HG03558 (cell line): ENCODE measurements around the gene R3HDM2.

ENCODE experiments used
- ATAC-seq: cut with Tn5 transposase; IDR thresholded peaks from one replicate; pipeline ENCODE4 v1.9.1; 2021; ENCODE audit warnings: moderate number of reproducible peaks; ENCODE audit not compliant: unreplicated experiment; ENCODE audit errors: extremely low read depth

The R3HDM2 gene

DNA sequence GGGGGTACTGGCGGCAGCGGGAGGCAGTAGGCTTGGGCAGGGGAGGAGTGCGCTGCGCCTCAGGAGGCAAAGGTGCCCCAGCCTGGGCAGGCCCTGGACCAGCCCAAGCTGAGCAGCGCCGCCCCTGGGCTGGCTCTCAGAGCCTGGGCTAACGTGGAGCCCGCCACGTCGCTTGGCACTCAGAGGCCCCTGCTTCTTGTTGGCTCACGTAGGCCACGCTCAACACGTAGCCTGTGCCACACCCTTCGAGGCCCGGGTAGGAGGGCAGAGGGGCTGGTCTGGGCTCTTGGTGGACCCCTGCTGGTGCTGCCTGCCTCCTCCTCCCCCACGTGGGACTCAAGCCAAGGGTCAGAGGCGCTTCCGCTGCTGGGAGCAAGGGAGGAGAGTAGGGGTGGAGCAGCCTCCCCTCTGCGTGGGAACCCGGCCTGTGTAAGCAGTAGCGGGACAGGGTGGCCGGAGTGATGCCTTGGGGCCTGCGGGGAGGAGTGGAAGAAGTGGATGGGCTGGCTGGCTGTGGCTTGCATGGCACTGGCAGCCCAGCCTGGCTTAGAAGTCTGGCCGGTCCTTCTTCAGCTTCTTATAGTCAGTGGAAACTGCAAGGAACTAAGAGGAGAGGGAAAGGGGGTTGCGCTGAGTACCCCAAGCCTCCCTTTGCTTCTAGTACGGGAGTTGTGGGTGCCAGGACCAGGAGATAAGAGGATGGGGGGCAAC is 195.7 kb downstream of the R3HDM2 start:
- ATAC-seq = no peak

DNA sequence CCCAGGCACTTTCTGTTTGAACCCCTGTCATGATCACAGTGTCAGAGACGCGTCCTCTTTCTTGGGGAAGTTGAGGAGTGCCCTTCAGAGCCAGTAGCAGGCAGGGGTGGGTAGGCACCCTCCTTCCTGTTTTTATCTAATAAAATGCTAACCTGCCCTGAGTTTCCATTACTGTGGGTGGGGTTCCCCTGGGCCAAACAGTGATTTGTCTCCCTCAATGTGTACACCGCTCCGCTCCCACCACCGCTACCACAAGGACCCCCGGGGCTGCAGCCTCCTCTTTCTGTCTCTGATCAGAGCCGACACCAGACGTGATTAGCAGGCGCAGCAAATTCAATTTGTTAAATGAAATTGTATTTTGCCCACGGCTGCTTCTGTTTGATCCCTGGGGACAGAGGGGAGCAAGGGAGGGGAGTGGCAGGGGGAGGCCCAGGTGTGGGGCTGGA is 196.2 kb downstream of the R3HDM2 start:
- no peak for ATAC-seq

GRCh38 chr12:57234233-57234570 is 196.6 kb downstream of the R3HDM2 start:
- ATAC-seq = no peak

DNA sequence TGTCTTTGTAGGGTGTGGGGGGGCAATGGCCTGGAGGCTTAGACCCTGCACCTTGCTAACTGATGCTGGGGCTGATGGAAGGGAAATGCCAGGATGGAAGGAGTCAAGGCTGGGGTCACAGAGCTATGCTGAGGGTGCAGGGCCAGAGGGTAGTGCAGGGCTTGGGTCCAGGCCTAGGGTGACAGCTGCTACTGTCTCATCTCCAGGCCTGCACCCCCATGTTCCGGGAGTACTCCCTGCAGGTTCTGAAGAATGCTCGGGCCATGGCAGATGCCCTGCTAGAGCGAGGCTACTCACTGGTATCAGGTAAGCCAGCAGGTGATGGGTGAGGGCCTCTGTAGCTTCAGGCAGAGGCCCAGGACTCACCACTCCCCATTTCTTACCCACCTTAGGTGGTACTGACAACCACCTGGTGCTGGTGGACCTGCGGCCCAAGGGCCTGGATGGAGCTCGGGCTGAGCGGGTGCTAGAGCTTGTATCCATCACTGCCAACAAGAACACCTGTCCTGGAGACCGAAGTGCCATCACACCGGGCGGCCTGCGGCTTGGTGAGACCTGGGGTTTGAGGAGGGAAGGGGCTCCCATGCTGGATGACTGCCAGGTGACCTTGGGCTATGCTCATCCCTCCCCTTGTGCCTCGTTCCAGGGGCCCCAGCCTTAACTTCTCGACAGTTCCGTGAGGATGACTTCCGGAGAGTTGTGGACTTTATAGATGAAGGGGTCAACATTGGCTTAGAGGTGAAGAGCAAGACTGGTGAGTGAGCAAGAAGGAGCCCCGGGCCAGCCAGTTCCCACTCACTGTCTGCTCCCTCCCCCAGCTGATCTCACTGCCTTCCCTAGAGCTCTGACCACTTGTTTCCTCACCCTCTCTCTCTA is 197.2 kb downstream of the R3HDM2 start:
- no peak for ATAC-seq

DNA sequence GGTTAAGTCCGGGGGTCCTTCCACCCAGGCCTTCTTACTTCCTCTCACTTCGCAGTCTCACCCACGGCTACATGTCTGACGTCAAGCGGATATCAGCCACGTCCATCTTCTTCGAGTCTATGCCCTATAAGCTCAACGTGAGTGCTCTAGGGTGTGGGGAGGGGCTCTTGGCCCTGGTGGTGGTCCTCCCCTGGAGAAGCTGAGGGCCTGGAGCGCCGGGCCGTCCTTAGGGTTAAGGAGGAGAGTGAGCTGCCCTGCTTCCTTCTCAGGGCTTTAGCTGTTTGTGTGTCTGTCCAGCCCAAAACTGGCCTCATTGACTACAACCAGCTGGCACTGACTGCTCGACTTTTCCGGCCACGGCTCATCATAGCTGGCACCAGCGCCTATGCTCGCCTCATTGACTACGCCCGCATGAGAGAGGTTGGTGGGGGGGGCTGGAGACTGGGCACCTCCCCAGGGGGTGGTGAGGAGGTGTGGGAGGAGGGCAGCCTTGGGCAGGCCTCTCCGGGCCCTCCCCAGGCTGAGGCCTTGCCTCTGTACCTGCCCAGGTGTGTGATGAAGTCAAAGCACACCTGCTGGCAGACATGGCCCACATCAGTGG is 198.6 kb downstream of the R3HDM2 start:
- ATAC-seq = no peak

DNA sequence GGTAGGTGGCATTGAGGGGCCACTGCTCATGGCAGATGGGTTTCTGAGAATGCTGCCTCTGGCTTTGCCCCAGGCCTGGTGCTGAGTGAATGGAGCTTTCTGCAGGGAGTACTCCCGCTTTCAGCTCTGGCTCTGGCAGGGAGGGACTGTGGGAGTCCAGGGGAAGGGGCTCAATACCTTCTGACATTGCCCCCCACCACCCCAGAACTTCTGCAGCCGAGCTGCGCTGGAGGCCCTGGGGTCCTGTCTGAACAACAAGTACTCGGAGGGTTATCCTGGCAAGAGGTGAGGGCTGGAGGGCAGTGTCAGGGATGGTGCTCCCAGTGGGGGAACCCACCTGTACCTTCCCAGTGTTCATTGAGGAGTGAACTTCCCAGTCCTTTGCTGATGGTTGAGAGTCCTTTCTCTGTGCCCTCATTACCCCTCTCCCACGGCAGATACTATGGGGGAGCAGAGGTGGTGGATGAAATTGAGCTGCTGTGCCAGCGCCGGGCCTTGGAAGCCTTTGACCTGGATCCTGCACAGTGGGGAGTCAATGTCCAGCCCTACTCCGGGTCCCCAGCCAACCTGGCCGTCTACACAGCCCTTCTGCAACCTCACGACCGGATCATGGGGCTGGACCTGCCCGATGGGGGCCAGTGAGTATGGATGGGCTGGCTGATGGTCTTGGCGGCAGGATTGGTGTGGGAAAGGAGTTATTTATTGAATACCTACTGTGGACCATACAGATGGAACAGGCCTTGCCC is 199.4 kb downstream of the R3HDM2 start:
- no peak for ATAC-seq

GRCh38 chr12:57230381-57231155 is 200.3 kb downstream of the R3HDM2 start:
- no peak for ATAC-seq

DNA sequence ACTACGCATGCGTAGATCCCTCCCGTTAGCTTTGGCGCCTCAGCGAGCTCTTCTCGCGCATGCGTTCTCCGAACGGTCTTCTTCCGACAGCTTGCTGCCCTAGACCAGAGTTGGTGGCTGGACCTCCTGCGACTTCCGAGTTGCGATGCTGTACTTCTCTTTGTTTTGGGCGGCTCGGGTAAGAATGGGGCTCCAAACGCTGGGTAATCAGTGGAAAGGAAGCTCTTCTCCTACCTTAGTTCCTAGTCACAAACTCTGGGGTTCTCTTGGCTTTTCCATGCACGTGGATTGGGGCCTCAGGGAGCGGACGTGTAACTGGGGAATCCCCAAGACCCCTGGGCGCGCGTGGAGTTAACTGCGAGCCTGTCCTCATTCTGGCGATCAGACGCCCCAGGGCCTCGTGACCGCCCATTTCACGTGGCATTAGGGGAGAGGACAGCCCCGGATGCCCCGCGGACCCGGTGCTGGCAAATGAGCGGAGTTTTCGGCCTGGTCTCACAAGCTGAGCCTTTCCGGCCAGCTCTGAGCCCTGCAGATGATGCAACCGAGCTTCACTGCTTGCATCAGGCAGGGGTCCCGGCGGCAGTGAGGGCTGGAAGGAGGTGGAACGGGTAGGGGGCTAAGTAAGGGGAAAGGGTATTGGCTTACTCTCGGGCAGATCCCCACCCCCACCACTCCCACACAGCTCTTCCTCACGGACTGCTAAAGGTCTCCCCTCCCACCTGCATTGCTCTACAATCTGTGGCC is 201.0 kb downstream of the R3HDM2 start, which contains the start of gene SHMT2:
TSS of gene SHMT2 (plus strand) at position 78 of the 747 bp plus-strand sequence. CDS start at position 146, 68 bp downstream.
- ATAC-seq = no peak

DNA sequence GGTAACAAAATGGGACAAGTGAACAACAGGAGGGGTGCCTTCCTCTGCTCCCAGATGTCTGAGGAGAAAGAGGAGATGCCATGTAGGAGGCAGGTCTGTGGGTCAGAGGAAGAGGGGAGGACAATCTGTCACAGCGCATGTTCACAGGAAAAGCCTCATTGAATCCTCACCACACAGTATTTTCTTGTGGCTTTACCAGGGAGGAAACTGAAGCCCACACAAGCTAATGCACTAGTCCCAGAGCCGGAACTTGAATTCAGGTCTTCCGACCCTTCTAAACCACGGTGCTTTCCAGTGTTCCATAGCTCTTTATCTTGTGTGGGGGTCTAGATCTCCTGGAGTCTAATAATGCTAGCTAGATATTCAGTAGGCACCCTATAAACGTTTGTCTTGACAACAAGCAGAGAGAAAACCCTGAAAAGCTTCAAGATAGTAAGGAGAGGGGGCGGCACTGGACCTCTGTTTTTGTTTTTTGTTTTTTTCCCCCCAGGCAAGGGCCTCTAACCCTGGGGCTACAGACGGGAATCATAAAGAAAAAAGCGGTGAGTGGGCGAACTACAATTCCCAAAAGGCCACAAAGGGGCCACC is 201.7 kb downstream of the R3HDM2 start:
- ATAC-seq = no peak

GRCh38 chr12:57227315-57228115 is 203.3 kb downstream of the R3HDM2 start:
- ATAC-seq = no peak

DNA sequence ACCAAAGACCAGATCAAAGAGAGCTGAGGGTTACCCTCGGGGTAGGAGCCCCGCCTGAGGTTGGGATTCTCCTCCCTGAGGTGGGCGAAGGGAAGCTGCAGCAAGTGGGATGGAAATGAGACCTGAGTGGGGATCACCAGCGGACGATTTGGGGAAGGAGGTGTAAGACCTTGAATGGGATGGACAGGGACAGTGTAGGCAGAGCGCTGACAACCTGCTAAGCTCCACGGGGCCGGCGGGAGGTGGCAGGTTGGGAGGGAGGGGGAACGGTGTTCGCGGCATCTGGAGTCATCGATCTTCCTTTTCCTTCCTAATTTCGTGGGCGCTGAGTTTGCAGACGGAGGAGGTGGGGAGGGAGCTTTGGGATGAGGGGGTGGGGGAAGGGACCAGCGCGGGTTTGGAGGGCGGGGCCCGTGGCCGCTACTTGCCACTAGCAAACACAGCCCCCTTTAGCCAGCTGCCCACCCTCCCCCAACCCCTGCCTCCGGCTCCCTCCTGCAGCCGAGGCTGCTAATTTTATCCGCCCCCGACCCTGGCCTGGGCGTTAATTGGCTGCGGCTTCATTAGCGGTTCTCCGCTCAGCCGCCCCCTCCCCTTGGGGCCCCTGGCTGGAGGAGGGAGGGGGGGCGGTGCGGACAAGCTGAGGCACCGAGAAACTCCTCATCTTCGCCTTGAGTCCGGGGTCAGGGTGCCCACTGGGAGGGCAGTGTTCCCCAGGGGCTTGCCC is 204.1 kb downstream of the R3HDM2 start:
- ATAC-seq = no peak

GRCh38 chr12:57225680-57226210 is 205.1 kb downstream of the R3HDM2 start:
- no peak for ATAC-seq

DNA sequence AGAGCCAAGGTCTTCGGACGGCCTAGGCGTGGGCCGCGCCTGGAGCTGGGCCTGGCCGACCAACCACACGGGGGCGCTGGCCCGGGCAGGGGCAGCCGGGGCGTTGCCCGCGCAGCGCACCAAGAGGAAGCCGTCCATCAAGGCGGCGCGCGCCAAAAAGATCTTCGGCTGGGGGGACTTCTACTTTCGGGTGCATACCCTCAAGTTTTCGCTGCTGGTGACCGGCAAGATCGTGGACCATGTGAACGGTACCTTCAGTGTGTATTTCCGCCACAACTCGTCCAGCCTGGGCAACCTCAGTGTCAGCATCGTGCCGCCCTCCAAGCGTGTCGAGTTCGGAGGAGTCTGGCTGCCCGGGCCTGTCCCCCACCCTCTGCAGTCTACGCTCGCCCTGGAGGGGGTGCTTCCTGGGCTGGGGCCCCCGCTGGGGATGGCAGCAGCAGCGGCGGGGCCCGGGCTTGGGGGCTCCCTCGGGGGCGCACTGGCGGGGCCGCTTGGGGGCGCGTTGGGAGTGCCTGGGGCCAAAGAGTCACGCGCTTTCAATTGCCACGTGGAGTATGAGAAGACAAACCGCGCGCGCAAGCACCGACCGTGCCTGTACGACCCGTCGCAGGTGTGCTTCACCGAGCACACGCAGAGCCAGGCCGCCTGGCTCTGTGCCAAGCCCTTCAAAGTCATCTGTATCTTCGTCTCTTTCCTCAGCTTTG is 205.7 kb downstream of the R3HDM2 start:
- no peak for ATAC-seq

DNA sequence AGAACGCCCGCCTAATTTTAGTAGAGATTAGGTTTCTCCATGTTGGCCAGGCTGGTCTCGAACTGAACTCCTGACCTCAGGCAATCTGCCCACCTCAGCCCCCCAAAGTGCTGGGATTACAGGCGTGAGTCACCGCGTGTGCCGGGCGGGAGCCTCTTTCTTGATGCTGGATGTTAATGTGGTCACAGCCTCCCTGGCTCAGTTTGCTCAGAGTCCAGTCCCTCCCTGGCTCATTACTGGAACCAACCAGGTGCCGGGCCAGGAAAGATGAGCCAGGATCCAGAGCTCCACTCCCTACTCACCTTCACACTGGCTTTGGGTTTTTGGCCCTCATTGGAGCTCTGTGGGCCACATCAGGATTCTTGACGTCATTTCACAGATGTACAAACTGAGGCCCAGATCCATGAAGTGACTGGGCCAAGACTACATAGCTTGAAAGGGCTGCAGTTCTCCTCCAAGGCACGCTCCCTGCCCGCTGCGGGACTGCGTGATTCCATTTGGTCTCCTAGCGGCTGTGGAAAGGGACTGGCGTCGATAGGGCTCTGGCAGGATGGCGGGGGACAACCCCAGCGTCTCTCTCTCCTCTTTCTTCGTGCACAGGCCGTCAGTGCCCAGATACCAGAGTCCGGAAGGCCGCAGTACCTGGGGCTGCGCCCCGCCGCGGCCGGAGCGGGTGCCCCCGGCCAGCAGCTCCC is 206.4 kb downstream of the R3HDM2 start:
- ATAC-seq = no peak

DNA sequence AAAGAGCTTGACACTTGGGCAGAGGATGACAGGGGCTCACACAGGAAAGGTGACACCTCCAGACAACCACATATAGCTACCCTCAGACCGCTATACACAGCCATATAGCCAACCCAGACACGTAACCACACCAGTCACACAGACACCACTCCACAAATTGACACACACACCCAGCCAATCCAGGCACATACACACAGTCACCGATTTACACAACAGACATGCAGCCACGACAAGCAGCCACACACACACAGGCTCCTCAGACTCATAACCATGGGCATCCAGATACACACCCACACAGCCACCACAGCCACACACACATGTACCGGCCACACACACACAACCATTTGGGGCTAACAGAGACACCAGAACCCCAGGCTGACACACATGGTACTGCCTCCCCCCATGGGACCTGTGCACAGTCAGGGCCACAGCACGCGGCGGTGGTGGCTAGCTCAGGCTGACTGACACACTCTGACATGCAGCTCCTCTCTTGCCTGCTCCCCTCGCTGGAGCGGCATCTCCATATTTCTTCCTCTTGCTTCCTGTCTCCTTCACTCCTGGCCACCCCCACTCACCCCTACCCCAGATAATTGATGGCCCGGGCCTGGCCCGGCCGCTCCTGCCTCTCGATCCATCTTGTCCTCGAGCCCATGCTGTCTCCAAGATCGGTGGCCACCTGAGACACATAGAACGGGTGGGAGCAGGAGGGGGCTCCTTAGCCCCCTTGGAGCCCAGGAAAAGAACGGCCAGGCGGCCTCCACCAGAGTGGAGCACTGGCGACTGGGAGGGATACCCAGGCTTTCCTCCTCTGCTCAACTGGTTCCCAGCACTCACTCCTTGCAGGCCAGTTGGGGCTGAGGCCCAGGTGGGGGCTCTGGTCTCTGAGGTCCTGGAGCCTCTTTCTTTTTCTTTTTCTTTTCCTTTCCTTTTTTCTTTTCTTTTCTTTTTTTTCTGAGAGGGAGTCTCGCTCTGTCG is 207.4 kb downstream of the R3HDM2 start:
- ATAC-seq = no peak
